K562 (cell line): ENCODE measurements around the gene RSPH9. TPM values are rescaled to one million over a fixed set of nuclear protein-coding genes. Genes with fewer than 3 reads are reported as not detected.

Experiments
- ADNP ChIP-seq: fragments of 200-800 bp; sonication (Bioruptor generic); IDR thresholded peaks from 2 replicates; pipeline ENCODE4 v1.6.1; 2016; ENCODE audit warnings: missing genetic modification characterization, missing compliant biosample characterization
- CBX2 ChIP-seq: fragments of 200-600 bp; sonication (generic); IDR thresholded peaks from one replicate; pipeline ENCODE4 v1.6.1; 2012; ENCODE audit warnings: mild to moderate bottlenecking, low read length, inconsistent platforms; ENCODE audit not compliant: insufficient read depth, poor library complexity, severe bottlenecking
- E2F1 ChIP-seq: sonication (generic); formaldehyde crosslinking; IDR thresholded peaks from 2 replicates; pipeline ENCODE4 v1.8.1; 2023; ENCODE audit warnings: mild to moderate bottlenecking, missing genetic modification reagents, moderate library complexity
- FOXP1 ChIP-seq: sonication (generic); formaldehyde crosslinking; IDR thresholded peaks from 2 replicates; pipeline ENCODE4 v1.8.0; 2022; ENCODE audit warnings: mild to moderate bottlenecking, missing genetic modification reagents
- GABPA ChIP-seq: fragments of 200-800 bp; sonication (Bioruptor generic); conservative IDR thresholded peaks from 2 replicates; pipeline ENCODE4 v1.6.1; 2016; ENCODE audit warnings: low read depth, missing genetic modification characterization, missing compliant biosample characterization
- HLTF ChIP-seq: fragments of 450-650 bp; IDR thresholded peaks from 2 replicates; pipeline ENCODE4 v1.6.1; 2016
- LCOR ChIP-seq: sonication (generic); formaldehyde crosslinking; IDR thresholded peaks from 2 replicates; pipeline ENCODE4 v1.8.0; 2022; ENCODE audit warnings: mild to moderate bottlenecking, missing genetic modification reagents
- MCM5 ChIP-seq: fragments of 450-650 bp; IDR thresholded peaks from 2 replicates; pipeline ENCODE4 v1.6.1; 2016; ENCODE audit warnings: low read depth
- MYC ChIP-seq, 2 experiments: fragments of 250-450 bp in 1 of 2; sonication (Bioruptor Pico) in 1 of 2; IDR thresholded peaks; 2 replicates each; pipeline versions ENCODE4 v1.5.1 to v1.6.1; 2012 to 2021; ENCODE audit warnings: low read depth in 2 of 2, borderline replicate concordance in 1 of 2, improper control_type of control experiment in 1 of 2, low read length in 1 of 2, mild to moderate bottlenecking in 1 of 2, moderate library complexity in 1 of 2
- NONO ChIP-seq, 2 experiments: fragments of 200-400 bp in 1 of 2; fragments of 450-650 bp in 1 of 2; formaldehyde crosslinking in 1 of 2; IDR thresholded peaks; 2 replicates each; pipeline ENCODE4 v1.6.1; 2017; ENCODE audit warnings: low read depth in 2 of 2, mild to moderate bottlenecking in 2 of 2, moderate library complexity in 2 of 2, low read length in 1 of 2
- PHB2 ChIP-seq: fragments of 450-650 bp; IDR thresholded peaks from 2 replicates; pipeline ENCODE4 v1.6.1; 2017; ENCODE audit warnings: low read depth
- POLR2AphosphoS5 ChIP-seq: IDR thresholded peaks from 2 replicates; pipeline ENCODE4 v1.6.1; 2011; ENCODE audit warnings: mild to moderate bottlenecking, low read depth, low read length, moderate library complexity; ENCODE audit not compliant: control insufficient read depth, insufficient read depth
- POLR2G ChIP-seq: fragments of 200-400 bp; formaldehyde crosslinking; IDR thresholded peaks from 2 replicates; pipeline ENCODE4 v1.6.1; 2017; ENCODE audit warnings: low read depth, mild to moderate bottlenecking, antibody characterized with exemption, low read length, moderate library complexity
- RAD21 ChIP-seq, 2 experiments: fragments of 250-450 bp in 1 of 2; fragments of 450-650 bp in 1 of 2; sonication (Bioruptor Pico) in 1 of 2; formaldehyde crosslinking in 1 of 2; IDR thresholded peaks in 1 of 2; conservative IDR thresholded peaks in 1 of 2; 2 replicates each; pipeline versions ENCODE4 v1.4.0 to v1.8.0; 2020 to 2022; ENCODE audit warnings: mild to moderate bottlenecking in 2 of 2, moderate library complexity in 1 of 2
- SIN3B ChIP-seq: fragments of 450-650 bp; IDR thresholded peaks from 2 replicates; pipeline ENCODE4 v1.6.1; 2017; ENCODE audit warnings: low read depth, mild to moderate bottlenecking, moderate library complexity
- ZNF551 ChIP-seq: fragments of 250-450 bp; sonication (Bioruptor Pico); IDR thresholded peaks from 2 replicates; pipeline ENCODE4 v1.5.0; 2021; ENCODE audit warnings: mild to moderate bottlenecking, moderate library complexity
- ZNF778 ChIP-seq: fragments of 450-650 bp; formaldehyde crosslinking; IDR thresholded peaks from 2 replicates; pipeline ENCODE4 v1.4.0; 2020; ENCODE audit warnings: mild to moderate bottlenecking, moderate library complexity
- polyA plus RNA-seq, 8 experiments: library from polyadenylated mRNA; depleted of rRNA in 4 of 8; stranded (reverse) in 5 of 8; unstranded in 3 of 8; fragments of >200 nt; fragmentation: Nextera tagmentation in 2 of 8; fragmentation: Illumina TruSeq in 1 of 8; extraction: Ambion mirVana in 2 of 8; extraction: Trizol in 1 of 8; gene quantifications; 2 replicates each; pipeline versions ENCODE4 v1.2.1 to v1.2.3, GENCODE V29; 2011 to 2014; ENCODE audit warnings: inconsistent platforms in 1 of 8, missing spikeins in 1 of 8
- total RNA-seq, 7 experiments: library from RNA; depleted of rRNA in 6 of 7; stranded (reverse); fragments of >200 nt in 6 of 7; fragmentation: Illumina TruSeq in 2 of 7; extraction: Trizol in 2 of 7; gene quantifications; 2 replicates each; pipeline versions ENCODE4 v1.2.1 to v1.2.3, GENCODE V29; 2011 to 2021; ENCODE audit warnings: low replicate concordance in 1 of 7
- TF ChIP-seq, protein P1 (sequence below), 2 experiments: fragments of 450-650 bp in 1 of 2; sonication (generic) in 1 of 2; formaldehyde crosslinking in 1 of 2; IDR thresholded peaks in 1 of 2; conservative IDR thresholded peaks in 1 of 2; 2 replicates each; pipeline versions ENCODE4 v1.6.1 to v1.8.1; 2016 to 2023; ENCODE audit warnings: mild to moderate bottlenecking in 2 of 2, moderate library complexity in 2 of 2, inconsistent platforms in 1 of 2, missing genetic modification reagents in 1 of 2
- TF ChIP-seq, protein P2 (sequence below): fragments of 450-650 bp; IDR thresholded peaks from 2 replicates; pipeline ENCODE4 v1.6.1; 2017; ENCODE audit warnings: mild to moderate bottlenecking, moderate library complexity
- TF ChIP-seq, protein P3 (sequence below), 3 experiments: fragments of 200-800 bp in 1 of 3; sonication (Bioruptor generic) in 1 of 3; sonication (generic) in 1 of 3; formaldehyde crosslinking in 1 of 3; IDR thresholded peaks; 2 replicates each; pipeline versions ENCODE4 v1.6.1 to v1.8.0; 2016 to 2022; ENCODE audit warnings: mild to moderate bottlenecking in 2 of 3, missing compliant biosample characterization in 2 of 3, missing genetic modification characterization in 2 of 3, missing genetic modification reagents in 1 of 3

The RSPH9 gene
- total and polyA plus RNA-seq, 9 of the 15 experiments (the other 6 are each of a cell fraction or from before 2014, with no cell fraction given) = 0.05 to 0.60 (median 0.39) TPM; not detected in 6

GRCh38 chr6:43627008-43627825 is 17.6 kb upstream of the RSPH9 start (continued):
- TF ChIP-seq, protein P1, sequence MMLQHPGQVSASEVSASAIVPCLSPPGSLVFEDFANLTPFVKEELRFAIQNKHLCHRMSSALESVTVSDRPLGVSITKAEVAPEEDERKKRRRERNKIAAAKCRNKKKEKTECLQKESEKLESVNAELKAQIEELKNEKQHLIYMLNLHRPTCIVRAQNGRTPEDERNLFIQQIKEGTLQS (IDR thresholded peaks at IDR 0.05) = peak; percentile 99
- TF ChIP-seq, protein P1 (CRISPR knock-in tag; conservative IDR thresholded peaks at IDR 0.05) = peak; percentile 97
- TF ChIP-seq POLR2AphosphoS5 (peak; percentile 94), POLR2G (0 out of 2 replicates have a peak, but pooled peaks have one; percentile 54), ZNF778 (CRISPR knock-in tag) (no peak), CBX2 (no peak), ADNP (tag) (no peak), MYC (IDR thresholded peaks at IDR 0.05; ENCODE audit: low read depth, low read length) (peak; percentile 89), MYC (CRISPR knock-in tag; IDR thresholded peaks at IDR 0.05; ENCODE audit: borderline replicate concordance, low read depth) (peak; percentile 54; the same call in 1 of the 2 replicates), HLTF (no peak), GABPA (no peak), ZNF551 (CRISPR knock-in tag) (no peak), LCOR (CRISPR knock-in tag) (peak; percentile 64; the same call in 1 of the 2 replicates), NONO (IDR thresholded peaks at IDR 0.05; ENCODE audit: low read depth in 2 of 2, low read length in 1 of 2) (no peak), PHB2 (peak; percentile 40; the same call in 1 of the 2 replicates), E2F1 (CRISPR knock-in tag) (no peak; the same call in 1 of the 2 replicates), FOXP1 (CRISPR knock-in tag) (peak; percentile 12; the same call in 1 of the 2 replicates), RAD21 (CRISPR knock-in tag; conservative IDR thresholded peaks at IDR 0.05 in 1 of 2, IDR thresholded peaks at IDR 0.05 in 1 of 2) (peak; percentile 13 to 31; a peak in 3 of 4 replicates), MCM5 (no peak), SIN3B (no peak)
- TF ChIP-seq, protein P2, sequence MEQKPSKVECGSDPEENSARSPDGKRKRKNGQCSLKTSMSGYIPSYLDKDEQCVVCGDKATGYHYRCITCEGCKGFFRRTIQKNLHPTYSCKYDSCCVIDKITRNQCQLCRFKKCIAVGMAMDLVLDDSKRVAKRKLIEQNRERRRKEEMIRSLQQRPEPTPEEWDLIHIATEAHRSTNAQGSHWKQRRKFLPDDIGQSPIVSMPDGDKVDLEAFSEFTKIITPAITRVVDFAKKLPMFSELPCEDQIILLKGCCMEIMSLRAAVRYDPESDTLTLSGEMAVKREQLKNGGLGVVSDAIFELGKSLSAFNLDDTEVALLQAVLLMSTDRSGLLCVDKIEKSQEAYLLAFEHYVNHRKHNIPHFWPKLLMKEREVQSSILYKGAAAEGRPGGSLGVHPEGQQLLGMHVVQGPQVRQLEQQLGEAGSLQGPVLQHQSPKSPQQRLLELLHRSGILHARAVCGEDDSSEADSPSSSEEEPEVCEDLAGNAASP = no peak
- TF ChIP-seq, protein P3, sequence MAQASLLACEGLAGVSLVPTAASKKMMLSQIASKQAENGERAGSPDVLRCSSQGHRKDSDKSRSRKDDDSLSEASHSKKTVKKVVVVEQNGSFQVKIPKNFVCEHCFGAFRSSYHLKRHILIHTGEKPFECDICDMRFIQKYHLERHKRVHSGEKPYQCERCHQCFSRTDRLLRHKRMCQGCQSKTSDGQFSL (CRISPR knock-in tag; IDR thresholded peaks at IDR 0.05) = no peak
- TF ChIP-seq, protein P3 (tag; IDR thresholded peaks at IDR 0.05) = peak in 1 of 2 experiments; percentile 87; a peak in 2 of 4 replicates
